Esophagus squamous epithelium (tissue), 5 donors: ENCODE measurements around the gene ZEB2. TPM values are rescaled to one million over a fixed set of nuclear protein-coding genes. Genes with fewer than 3 reads are reported as not detected.
A peak's percentile ranks its signal among the peaks of the same experiment; 100 is the strongest.

Experiments
- DNase-seq: peaks from one replicate; lab custom pipeline; 2025; lab: John Stamatoyannopoulos, UW
- H3K27ac ChIP-seq, 4 donors: fragments of 200-600 bp; sonication (generic); one replicate each; pipeline ENCODE4 v1.5.1; 2016 to 2019; ENCODE audit warnings: mild to moderate bottlenecking in 1 of 4
- H3K27me3 ChIP-seq, 4 donors: fragments of 200-600 bp; sonication (generic); 1 replicate in 3 of 4; 2 replicates in 1 of 4; pipeline versions ENCODE4 v1.5.1 to v1.6.0; 2017 to 2021; ENCODE audit warnings: antibody characterized with exemption in 1 of 4
- H3K36me3 ChIP-seq, 3 donors: fragments of 200-600 bp; sonication (generic); one replicate each; pipeline ENCODE4 v1.5.1; 2016 to 2019
- H3K4me1 ChIP-seq, 3 donors: fragments of 200-600 bp; sonication (generic); one replicate each; pipeline ENCODE4 v1.5.1; 2017 to 2019
- H3K4me3 ChIP-seq, 4 donors: fragments of 200-600 bp; sonication (generic); 1 replicate in 3 of 4; 2 replicates in 1 of 4; pipeline ENCODE4 v1.5.1; 2016 to 2019; ENCODE audit warnings: mild to moderate bottlenecking in 2 of 4, moderate library complexity in 1 of 4
- H3K9me3 ChIP-seq, 3 donors: fragments of 200-600 bp; sonication (generic); one replicate each; pipeline ENCODE4 v1.5.1; 2016 to 2019
- POLR2A ChIP-seq, 4 donors: fragments of 450-650 bp; IDR thresholded peaks; one replicate each; pipeline ENCODE4 v1.6.1; 2017; ENCODE audit warnings: antibody characterized with exemption in 4 of 4, mild to moderate bottlenecking in 4 of 4, moderate library complexity in 3 of 4
- whole genome bisulfite sequencing, 2 donors: methylation state at CpG; one replicate each; pipeline ENCODE4 v1.1.5; 2018; 5-methylcytosine and 5-hydroxymethylcytosine counted together
- intact Hi-C: fragments of 100-400 bp; cut with DNase I; formaldehyde crosslinking; loops from one replicate; pipeline ENCODE4 v1.15.0; 2022
- total RNA-seq, 4 donors: library from RNA; depleted of rRNA; stranded (reverse); fragments of >200 nt; gene quantifications; one replicate each; pipeline ENCODE4 v1.1.0, GENCODE V29; 2016
- TF ChIP-seq, protein P1 (sequence below), 6 experiments: fragments of 450-650 bp in 4 of 6; fragments of 200-600 bp in 2 of 6; sonication (generic) in 2 of 6; IDR thresholded peaks; one replicate each; pipeline ENCODE4 v1.5.1; 2016 to 2019; ENCODE audit warnings: antibody characterized with exemption in 6 of 6, mild to moderate bottlenecking in 4 of 6, moderate library complexity in 4 of 6
- donor health status: DM: yes; HTN: yes; CAD: no.

The ZEB2 gene
- total RNA-seq, 4 donors from 2014 or later = 3.1 to 56.5 (median 15.7) TPM

DNA sequence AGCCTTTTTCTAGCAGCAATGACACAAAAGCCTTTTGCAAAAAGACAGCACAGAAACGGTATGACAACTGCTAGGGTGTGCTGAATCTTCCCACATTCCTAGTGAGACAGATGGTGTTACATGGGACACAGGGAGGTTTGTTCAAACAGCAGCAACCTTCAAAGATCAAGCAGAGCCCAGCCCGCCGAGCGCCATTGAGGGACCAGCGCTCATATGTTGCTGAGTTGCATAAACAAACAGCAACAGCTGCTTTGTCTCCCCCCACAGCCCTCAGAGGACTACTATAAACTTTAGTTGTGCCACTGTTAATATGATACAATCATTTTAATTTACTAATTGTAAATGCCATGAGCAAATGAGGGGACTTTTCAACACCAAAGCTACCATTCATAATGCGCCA, 117.7 kb downstream of the ZEB2 start:
- intact Hi-C loops = no loop called here
- 50 to 73% methylated on average over 6 of the region's 6 CpGs for WGBS, 2 donors
- TF ChIP-seq POLR2A (IDR thresholded peaks at IDR 0.05) = no peak
- TF ChIP-seq, protein P1, sequence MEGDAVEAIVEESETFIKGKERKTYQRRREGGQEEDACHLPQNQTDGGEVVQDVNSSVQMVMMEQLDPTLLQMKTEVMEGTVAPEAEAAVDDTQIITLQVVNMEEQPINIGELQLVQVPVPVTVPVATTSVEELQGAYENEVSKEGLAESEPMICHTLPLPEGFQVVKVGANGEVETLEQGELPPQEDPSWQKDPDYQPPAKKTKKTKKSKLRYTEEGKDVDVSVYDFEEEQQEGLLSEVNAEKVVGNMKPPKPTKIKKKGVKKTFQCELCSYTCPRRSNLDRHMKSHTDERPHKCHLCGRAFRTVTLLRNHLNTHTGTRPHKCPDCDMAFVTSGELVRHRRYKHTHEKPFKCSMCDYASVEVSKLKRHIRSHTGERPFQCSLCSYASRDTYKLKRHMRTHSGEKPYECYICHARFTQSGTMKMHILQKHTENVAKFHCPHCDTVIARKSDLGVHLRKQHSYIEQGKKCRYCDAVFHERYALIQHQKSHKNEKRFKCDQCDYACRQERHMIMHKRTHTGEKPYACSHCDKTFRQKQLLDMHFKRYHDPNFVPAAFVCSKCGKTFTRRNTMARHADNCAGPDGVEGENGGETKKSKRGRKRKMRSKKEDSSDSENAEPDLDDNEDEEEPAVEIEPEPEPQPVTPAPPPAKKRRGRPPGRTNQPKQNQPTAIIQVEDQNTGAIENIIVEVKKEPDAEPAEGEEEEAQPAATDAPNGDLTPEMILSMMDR (IDR thresholded peaks at IDR 0.05) = no peak
- peaks cover 0 to 46% (median 2%) of the 10 kb centered on the region in 3 donors for H3K4me1 ChIP-seq
- no peak overlapping the region for H3K4me3 ChIP-seq
- DNase-seq = no peak
- no peaks in the 10 kb centered on the region for H3K9me3 ChIP-seq
- H3K27me3 ChIP-seq = no peaks in the 10 kb centered on the region
- H3K27ac ChIP-seq = peak overlapping the region in 3 of 4 donors; percentile 17 to 56 (median 51)
- peaks cover 0 to 30% (median 0%) of the 10 kb centered on the region in 3 donors for H3K36me3 ChIP-seq

DNA sequence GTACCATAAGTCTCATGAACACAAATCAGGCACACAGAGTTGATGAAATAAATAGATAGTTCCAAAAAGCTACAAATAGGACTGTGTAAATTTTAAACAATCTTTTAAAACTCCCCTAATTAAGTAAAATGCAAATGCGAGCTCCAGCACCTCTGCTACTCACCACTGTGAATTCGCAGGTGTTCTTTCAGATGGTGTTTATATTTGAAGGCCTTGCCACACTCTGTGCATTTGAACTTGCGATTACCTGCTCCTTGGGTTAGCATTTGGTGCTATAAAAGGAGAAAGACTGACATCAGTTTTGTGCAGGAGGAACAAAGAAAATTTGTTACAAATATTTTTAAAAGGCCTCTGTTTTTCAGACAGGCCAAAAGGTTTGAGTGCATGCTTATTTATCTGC, 118.9 kb downstream of the ZEB2 start:
- Histone ChIP-seq H3K4me3 (no peak overlapping the region), H3K27ac (no peak overlapping the region), H3K9me3 (no peaks in the 10 kb centered on the region), H3K27me3 (no peaks in the 10 kb centered on the region), H3K4me1 (peaks cover 0 to 40% (median 0%) of the 10 kb centered on the region in 3 donors), H3K36me3 (peaks cover 0 to 36% (median 0%) of the 10 kb centered on the region in 3 donors)
- WGBS, 2 donors = 69 to 91% methylated on average over 3 of the region's 3 CpGs
- no peak for TF ChIP-seq POLR2A (IDR thresholded peaks at IDR 0.05)
- TF ChIP-seq, protein P1 (IDR thresholded peaks at IDR 0.05) = no peak
- no peak for DNase-seq
- intact Hi-C loops = no loop called here

DNA sequence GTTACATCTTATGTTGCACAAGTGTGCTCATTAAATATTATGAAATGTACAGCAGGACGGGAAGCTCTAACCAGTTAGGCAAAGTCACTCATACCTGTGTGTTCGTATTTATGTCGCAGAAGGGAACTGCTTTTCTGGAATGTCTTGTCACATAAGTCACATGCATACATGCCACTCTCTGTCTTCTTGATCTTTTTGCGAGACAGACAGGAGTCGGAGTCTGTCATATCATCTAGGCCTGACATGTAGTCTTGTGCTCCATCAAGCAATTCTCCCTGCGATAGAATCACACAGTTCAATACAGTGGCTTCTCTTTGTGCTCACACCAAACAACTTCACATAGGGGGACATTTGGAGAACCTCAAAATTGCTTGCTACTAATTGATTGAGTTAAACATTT, 123.6 kb downstream of the ZEB2 start:
- Histone ChIP-seq H3K9me3 (no peaks in the 10 kb centered on the region), H3K4me3 (no peak overlapping the region), H3K27me3 (no peaks in the 10 kb centered on the region), H3K4me1 (no peaks in the 10 kb centered on the region), H3K36me3 (peaks cover 0 to 48% (median 0%) of the 10 kb centered on the region in 3 donors), H3K27ac (no peak overlapping the region)
- intact Hi-C loops = no loop called here
- TF ChIP-seq, protein P1 (IDR thresholded peaks at IDR 0.05) = no peak
- TF ChIP-seq POLR2A (IDR thresholded peaks at IDR 0.05) = no peak
- 87 to 93% methylated on average over 6 of the region's 6 CpGs for WGBS, 2 donors
- no peak for DNase-seq

DNA sequence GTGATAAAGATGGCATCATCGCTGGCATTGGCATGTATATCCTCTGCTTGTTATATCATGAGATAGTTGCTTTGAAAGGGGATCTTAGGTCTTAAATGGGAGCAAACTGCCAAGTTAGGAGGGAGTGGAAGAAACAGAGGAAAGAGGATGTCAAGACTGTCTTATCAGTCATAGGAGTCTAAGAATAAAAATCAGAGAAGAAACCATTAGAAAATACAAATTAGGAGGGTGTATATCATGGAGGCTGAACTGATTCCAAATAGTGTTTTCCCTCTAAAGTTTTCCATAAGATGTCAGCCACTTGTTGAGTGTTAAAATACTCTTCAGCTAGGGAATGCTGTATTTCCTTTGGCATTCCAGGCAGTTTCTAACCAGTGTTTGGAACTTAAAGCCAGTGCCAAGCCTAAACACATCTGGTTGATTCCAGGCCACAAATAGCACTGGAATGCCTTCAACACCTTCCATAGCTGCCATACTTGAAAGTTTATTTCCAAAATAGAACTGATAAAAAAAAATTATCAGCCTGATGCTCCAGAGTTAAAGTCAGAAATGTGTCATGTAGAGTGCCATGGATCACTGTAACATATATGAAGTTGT, 129.4 kb downstream of the ZEB2 start:
- H3K27me3 ChIP-seq = no peaks in the 10 kb centered on the region
- no peak for DNase-seq
- intact Hi-C loops = no loop called here
- no peaks in the 10 kb centered on the region for H3K9me3 ChIP-seq
- H3K27ac ChIP-seq = no peak overlapping the region
- WGBS, 2 donors = 85 to 90% methylated on average over 1 of the region's 1 CpG
- TF ChIP-seq, protein P1 (IDR thresholded peaks at IDR 0.05) = no peak
- TF ChIP-seq POLR2A (IDR thresholded peaks at IDR 0.05) = no peak
- H3K36me3 ChIP-seq = peaks cover 0 to 28% (median 0%) of the 10 kb centered on the region in 3 donors
- H3K4me1 ChIP-seq = peaks cover 0 to 8% (median 0%) of the 10 kb centered on the region in 3 donors
- H3K4me3 ChIP-seq = no peak overlapping the region

DNA sequence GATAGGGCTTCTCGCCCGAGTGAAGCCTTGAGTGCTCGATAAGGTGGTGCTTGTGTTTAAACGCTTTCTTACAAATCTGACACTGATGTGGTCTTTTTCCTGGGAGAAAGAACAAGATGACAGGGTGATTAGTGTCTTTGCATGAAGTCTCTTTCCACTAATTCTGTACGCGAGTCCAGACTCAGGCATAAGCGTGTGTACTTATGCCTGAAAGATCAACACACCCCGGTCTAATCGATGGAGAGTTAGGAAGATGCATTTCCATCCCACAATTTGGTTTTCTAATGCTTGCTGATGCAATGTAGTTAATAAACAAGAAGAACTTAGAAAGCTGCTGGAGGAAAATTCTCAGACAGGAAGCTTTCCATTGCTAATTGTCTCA, 130.0 kb downstream of the ZEB2 start:
- peak overlapping the region; percentile 32 to 63 (median 44) for H3K4me3 ChIP-seq
- WGBS, 2 donors = 57 to 70% methylated on average over 9 of the region's 9 CpGs
- H3K27ac ChIP-seq = no peak overlapping the region

More for the DNA sequence above, 130.0 kb downstream of the ZEB2 start:
- TF ChIP-seq, protein P1 (IDR thresholded peaks at IDR 0.05) = no peak
- TF ChIP-seq POLR2A (IDR thresholded peaks at IDR 0.05) = no peak
- H3K9me3 ChIP-seq = no peaks in the 10 kb centered on the region
- H3K27me3 ChIP-seq = no peaks in the 10 kb centered on the region
- peaks cover 0 to 22% (median 0%) of the 10 kb centered on the region in 3 donors for H3K36me3 ChIP-seq
- no peak for DNase-seq
- H3K4me1 ChIP-seq = peaks cover 0 to 8% (median 0%) of the 10 kb centered on the region in 3 donors
- intact Hi-C loops = no loop called here
